Panc1 (cell line): ENCODE data around the gene MARK4. TPM values are rescaled to one million over a fixed set of nuclear protein-coding genes. Genes with fewer than 3 reads are reported as not detected.

ENCODE experiments used
- ATAC-seq: fragments of 200-7000 bp; cut with Tn5 transposase; 2 replicates; pipeline ENCODE4 v1.9.1; 2020; ENCODE audit warnings: mild to moderate bottlenecking, moderate library complexity
- BruUV-seq: library from RNA; stranded (reverse); fragments of 400-500 nt; replicated peaks from 2 replicates; lab custom pipeline; 2021; lab: Mats Ljungman, UMichigan
- CTCF ChIA-PET: fragments of 300-600 bp; sonication (Branson Sonifier 250); formaldehyde crosslinking; loops from one replicate; lab custom pipeline; 2022; ENCODE audit warnings: antibody characterized with exemption; lab: Charles Lee
- POLR2A ChIA-PET: fragments of 300-600 bp; sonication (Branson Sonifier 250); formaldehyde crosslinking; loops from one replicate; lab custom pipeline; 2022; ENCODE audit warnings: antibody characterized with exemption; lab: Charles Lee
- DNase-seq: peaks from one replicate; pipeline ENCODE4 v3.0.0-alpha.2; 2010; ENCODE audit warnings: low read depth, low spot score
- H3K27ac ChIP-seq: 2 replicates; pipeline ENCODE4 v1.5.1; 2011; ENCODE audit warnings: mild to moderate bottlenecking, low read length, inconsistent platforms
- H3K27me3 ChIP-seq: fragments of 200-500 bp; sonication (Bioruptor generic); 2 replicates; pipeline ENCODE4 v1.6.0; 2014; ENCODE audit warnings: low read length, inconsistent platforms; ENCODE audit not compliant: control insufficient read depth, insufficient read depth
- H3K36me3 ChIP-seq: fragments of 200-500 bp; sonication (Bioruptor generic); 2 replicates; pipeline ENCODE4 v1.5.1; 2014; ENCODE audit warnings: inconsistent platforms, mild to moderate bottlenecking, low read length, moderate library complexity; ENCODE audit not compliant: control insufficient read depth, insufficient read depth
- H3K4me1 ChIP-seq: 2 replicates; pipeline ENCODE4 v1.5.1; 2011; ENCODE audit warnings: inconsistent platforms, mild to moderate bottlenecking, low read length, moderate library complexity; ENCODE audit not compliant: control insufficient read depth, insufficient read depth
- H3K4me3 ChIP-seq, 2 experiments: 2 replicates each; pipeline ENCODE4 v1.5.1; 2011 to 2012; ENCODE audit warnings: low read depth in 2 of 2, low read length in 2 of 2, mild to moderate bottlenecking in 2 of 2, inconsistent platforms in 1 of 2, moderate library complexity in 1 of 2
- H3K9me3 ChIP-seq: fragments of 200-500 bp; sonication (Bioruptor generic); 2 replicates; pipeline ENCODE4 v1.5.1; 2014; ENCODE audit warnings: low read depth, mild to moderate bottlenecking, inconsistent platforms, low read length, moderate library complexity; ENCODE audit not compliant: control insufficient read depth, insufficient read depth
- POLR2AphosphoS5 ChIP-seq: IDR thresholded peaks from 2 replicates; pipeline ENCODE4 v1.6.1; 2012; ENCODE audit warnings: mild to moderate bottlenecking, low read depth, low read length, moderate library complexity
- SIN3A ChIP-seq: IDR thresholded peaks from 2 replicates; pipeline ENCODE4 v1.6.1; 2012; ENCODE audit warnings: low read depth, mild to moderate bottlenecking, low read length, moderate library complexity, borderline replicate concordance; ENCODE audit not compliant: insufficient read depth
- TCF7L2 ChIP-seq: IDR thresholded peaks from 2 replicates; pipeline ENCODE4 v1.6.1; 2011; ENCODE audit warnings: mild to moderate bottlenecking, low read depth, low read length, inconsistent platforms
- in situ Hi-C: cut with HindIII; loops from 2 replicates; pipeline ENCODE4 v1.10.0; 2016; ENCODE audit warnings: low sequenced_read_pairs, low pct_unique_long_range_greater_than_20kb
- intact Hi-C: fragments of 100-400 bp; cut with micrococcal nuclease; formaldehyde crosslinking; loops from one replicate; pipeline ENCODE4 v1.10.0; 2022; ENCODE audit not compliant: unreplicated experiment
- total RNA-seq: library from RNA; stranded (reverse); gene quantifications from one replicate; pipeline ENCODE4 v1.2.1, GENCODE V29; 2021; ENCODE audit not compliant: unreplicated experiment
- TF ChIP-seq, protein P1 (sequence below), 2 experiments: IDR thresholded peaks; 2 replicates each; pipeline ENCODE4 v1.6.1; 2011 to 2012; ENCODE audit warnings: low read depth in 2 of 2, control low read depth in 1 of 2, low read length in 1 of 2, mild to moderate bottlenecking in 1 of 2, moderate library complexity in 1 of 2; ENCODE audit not compliant: insufficient read depth in 1 of 2
- TF ChIP-seq, protein P2 (sequence below): fragments of 450-650 bp; IDR thresholded peaks from 2 replicates; pipeline ENCODE4 v1.5.1; 2017; ENCODE audit warnings: mild to moderate bottlenecking

Gene MARK4
- total RNA-seq, 1 experiment from 2014 or later = 21.6 TPM

DNA sequence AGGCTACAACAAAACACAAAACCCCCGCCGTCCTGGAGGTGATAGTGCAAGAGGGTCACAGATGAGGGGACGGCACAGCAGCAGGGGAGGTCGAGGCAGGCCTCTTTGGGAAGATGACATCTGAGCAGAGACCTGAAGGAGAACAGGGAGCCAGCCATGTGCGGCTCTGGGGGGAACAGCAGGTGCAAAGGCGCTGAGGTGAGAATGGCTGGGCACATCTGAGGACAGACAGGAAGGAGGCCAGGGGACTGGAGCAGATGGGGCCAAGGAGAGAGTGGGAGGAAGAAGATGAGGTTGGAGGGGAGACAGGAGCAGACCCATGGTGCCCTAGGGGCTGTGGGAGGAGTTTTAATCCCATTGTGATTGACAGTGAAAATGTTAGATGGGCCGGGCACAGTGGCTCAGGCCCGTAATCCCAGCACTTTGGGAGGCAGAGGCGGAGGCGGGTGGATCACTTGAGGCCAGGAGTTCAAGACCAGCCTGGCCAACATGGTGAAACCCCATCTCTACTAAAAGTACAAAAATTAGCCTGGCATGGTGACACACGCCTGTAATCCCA is 73.4 kb downstream of the MARK4 start:
- no peak for DNase-seq
- no peak overlapping the region for H3K27ac ChIP-seq
- no peaks in the 10 kb centered on the region for H3K36me3 ChIP-seq
- H3K27me3 ChIP-seq = no peaks in the 10 kb centered on the region
- no TSS peak for BruUV-seq
- TF ChIP-seq, protein P1, sequence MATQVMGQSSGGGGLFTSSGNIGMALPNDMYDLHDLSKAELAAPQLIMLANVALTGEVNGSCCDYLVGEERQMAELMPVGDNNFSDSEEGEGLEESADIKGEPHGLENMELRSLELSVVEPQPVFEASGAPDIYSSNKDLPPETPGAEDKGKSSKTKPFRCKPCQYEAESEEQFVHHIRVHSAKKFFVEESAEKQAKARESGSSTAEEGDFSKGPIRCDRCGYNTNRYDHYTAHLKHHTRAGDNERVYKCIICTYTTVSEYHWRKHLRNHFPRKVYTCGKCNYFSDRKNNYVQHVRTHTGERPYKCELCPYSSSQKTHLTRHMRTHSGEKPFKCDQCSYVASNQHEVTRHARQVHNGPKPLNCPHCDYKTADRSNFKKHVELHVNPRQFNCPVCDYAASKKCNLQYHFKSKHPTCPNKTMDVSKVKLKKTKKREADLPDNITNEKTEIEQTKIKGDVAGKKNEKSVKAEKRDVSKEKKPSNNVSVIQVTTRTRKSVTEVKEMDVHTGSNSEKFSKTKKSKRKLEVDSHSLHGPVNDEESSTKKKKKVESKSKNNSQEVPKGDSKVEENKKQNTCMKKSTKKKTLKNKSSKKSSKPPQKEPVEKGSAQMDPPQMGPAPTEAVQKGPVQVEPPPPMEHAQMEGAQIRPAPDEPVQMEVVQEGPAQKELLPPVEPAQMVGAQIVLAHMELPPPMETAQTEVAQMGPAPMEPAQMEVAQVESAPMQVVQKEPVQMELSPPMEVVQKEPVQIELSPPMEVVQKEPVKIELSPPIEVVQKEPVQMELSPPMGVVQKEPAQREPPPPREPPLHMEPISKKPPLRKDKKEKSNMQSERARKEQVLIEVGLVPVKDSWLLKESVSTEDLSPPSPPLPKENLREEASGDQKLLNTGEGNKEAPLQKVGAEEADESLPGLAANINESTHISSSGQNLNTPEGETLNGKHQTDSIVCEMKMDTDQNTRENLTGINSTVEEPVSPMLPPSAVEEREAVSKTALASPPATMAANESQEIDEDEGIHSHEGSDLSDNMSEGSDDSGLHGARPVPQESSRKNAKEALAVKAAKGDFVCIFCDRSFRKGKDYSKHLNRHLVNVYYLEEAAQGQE (IDR thresholded peaks at IDR 0.05; ENCODE audit: insufficient read depth in 1 of 2, low read depth in 2 of 2, low read length in 1 of 2) = no peak
- TF ChIP-seq, protein P2, sequence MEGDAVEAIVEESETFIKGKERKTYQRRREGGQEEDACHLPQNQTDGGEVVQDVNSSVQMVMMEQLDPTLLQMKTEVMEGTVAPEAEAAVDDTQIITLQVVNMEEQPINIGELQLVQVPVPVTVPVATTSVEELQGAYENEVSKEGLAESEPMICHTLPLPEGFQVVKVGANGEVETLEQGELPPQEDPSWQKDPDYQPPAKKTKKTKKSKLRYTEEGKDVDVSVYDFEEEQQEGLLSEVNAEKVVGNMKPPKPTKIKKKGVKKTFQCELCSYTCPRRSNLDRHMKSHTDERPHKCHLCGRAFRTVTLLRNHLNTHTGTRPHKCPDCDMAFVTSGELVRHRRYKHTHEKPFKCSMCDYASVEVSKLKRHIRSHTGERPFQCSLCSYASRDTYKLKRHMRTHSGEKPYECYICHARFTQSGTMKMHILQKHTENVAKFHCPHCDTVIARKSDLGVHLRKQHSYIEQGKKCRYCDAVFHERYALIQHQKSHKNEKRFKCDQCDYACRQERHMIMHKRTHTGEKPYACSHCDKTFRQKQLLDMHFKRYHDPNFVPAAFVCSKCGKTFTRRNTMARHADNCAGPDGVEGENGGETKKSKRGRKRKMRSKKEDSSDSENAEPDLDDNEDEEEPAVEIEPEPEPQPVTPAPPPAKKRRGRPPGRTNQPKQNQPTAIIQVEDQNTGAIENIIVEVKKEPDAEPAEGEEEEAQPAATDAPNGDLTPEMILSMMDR = no peak
- TF ChIP-seq SIN3A = no peak
- TF ChIP-seq POLR2AphosphoS5 = no peak
- TF ChIP-seq TCF7L2 = no peak
- H3K4me1 ChIP-seq = peaks cover 10% of the 10 kb centered on the region
- no peaks in the 10 kb centered on the region for H3K9me3 ChIP-seq
- POLR2A ChIA-PET = no interaction called here
- in situ Hi-C loops (no loop called here), intact Hi-C loops (loop anchor here (10.0 kb wide), 1 partner anchor 70 kb away; the partner anchor contains the start of gene MARK4)
- CTCF ChIA-PET = no interaction called here
- no peak overlapping the region for H3K4me3 ChIP-seq
- no peak for ATAC-seq

DNA sequence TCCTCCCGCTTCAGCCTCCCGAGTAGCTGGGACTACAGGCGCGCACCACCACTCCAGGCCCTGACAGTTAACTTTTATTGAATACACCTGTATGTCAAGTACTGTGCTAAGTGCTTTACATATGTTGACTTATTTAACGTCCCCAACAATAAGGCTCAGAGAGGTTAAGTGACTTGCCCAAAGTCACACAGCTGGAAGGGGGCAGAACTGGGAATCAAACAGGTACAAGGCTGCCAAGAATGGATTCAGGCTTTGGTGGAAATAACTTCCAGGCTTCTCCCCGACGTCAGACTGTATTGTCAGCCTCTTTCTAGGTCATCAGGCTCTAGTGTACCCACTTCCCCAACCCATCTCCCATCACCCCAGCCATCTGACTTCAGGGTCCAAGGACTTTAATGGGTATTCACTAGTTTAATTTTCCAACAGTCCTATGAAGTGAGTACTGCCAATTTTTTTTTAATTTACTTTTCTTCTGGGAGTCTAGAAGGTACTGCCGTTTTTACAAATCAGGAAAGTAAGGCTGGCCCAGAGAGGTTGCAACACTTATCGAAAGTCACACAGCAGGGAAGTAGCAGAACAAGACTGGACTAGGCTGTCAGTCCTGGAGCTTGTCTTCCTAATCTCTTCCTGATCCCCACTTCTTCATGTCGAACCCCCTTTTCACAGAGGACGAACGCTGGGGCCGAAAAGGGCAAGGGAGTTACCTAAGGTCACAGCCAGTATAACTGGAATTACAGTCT is 76.5 kb downstream of the MARK4 start:
- no peak overlapping the region for H3K4me3 ChIP-seq
- intact Hi-C loops = loop anchor here (10.0 kb wide), 1 partner anchor 73 kb away; the partner anchor contains the start of gene MARK4
- POLR2A ChIA-PET = no interaction called here
- no peaks in the 10 kb centered on the region for H3K36me3 ChIP-seq
- ATAC-seq (no peak), DNase-seq (no peak)
- H3K27me3 ChIP-seq = no peaks in the 10 kb centered on the region
- no peak for TF ChIP-seq SIN3A
- no peak for TF ChIP-seq TCF7L2
- no peak for TF ChIP-seq POLR2AphosphoS5
- TF ChIP-seq, protein P1 (IDR thresholded peaks at IDR 0.05; ENCODE audit: insufficient read depth in 1 of 2, low read depth in 2 of 2, low read length in 1 of 2) = no peak
- TF ChIP-seq, protein P2 = no peak
- CTCF ChIA-PET = no interaction called here
- H3K9me3 ChIP-seq = no peaks in the 10 kb centered on the region
- H3K4me1 ChIP-seq = peaks cover 7% of the 10 kb centered on the region
- H3K27ac ChIP-seq = no peak overlapping the region
- BruUV-seq = no TSS peak
- in situ Hi-C loops = no loop called here
